Measurements from ENCODE around the gene UBN1. TPM values are rescaled to one million over a fixed set of nuclear protein-coding genes. Genes with fewer than 3 reads are reported as not detected.
A peak's percentile ranks its signal among the peaks of the same experiment; 100 is the strongest.

UBN1 gene
- total RNA-seq, 1 donor from 2014 or later, result 36.6 TPM

- H3K4me1 ChIP-seq, result peaks cover 19% of the 10 kb centered on the region
- no peak for TF ChIP-seq CTCF (IDR thresholded peaks at IDR 0.05)
- H3K36me3 ChIP-seq, result peaks cover 59% of the 10 kb centered on the region
- no peaks in the 10 kb centered on the region for H3K9me3 ChIP-seq
- DNase-seq (no peak), ATAC-seq (no peak)
- no peak overlapping the region for H3K4me3 ChIP-seq
- no peaks in the 10 kb centered on the region for H3K27me3 ChIP-seq
- H3K27ac ChIP-seq, result no peak overlapping the region
- intact Hi-C loops (cut with DNase I), result no loop called here
Measured at GRCh38 chr16:4805231-4805630, 42.0 kb upstream of the UBN1 start.

DNA sequence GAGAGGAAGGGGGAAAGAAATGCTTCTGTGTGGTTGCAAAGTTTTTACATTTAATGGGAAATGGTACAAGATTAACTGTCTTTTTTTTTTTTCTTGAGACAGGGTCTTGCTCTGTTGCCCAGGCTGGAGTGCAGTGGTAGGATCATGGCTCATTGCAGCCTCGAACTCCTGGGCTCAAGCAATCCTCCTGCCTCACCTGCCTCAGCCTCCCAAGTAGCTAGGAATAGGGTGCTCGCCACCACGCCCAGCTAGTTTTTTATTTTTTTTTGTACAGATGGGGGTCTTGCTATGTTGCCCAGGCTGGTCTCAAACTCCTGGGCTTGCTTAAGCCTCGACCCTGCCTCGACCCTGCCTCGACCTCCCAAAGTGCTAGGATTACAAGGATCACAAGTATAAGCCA, 41.0 kb upstream of the UBN1 start:
- DNase-seq (no peak), ATAC-seq (no peak)
- Histone ChIP-seq H3K4me3 (no peak overlapping the region), H3K27ac (no peak overlapping the region), H3K27me3 (no peaks in the 10 kb centered on the region), H3K9me3 (no peaks in the 10 kb centered on the region), H3K4me1 (peaks cover 10% of the 10 kb centered on the region), H3K36me3 (peaks cover 68% of the 10 kb centered on the region)
- TF ChIP-seq CTCF (IDR thresholded peaks at IDR 0.05), result no peak
- intact Hi-C loops (cut with DNase I), result no loop called here

GRCh38 chr16:4811242-4811641, 36.0 kb upstream of the UBN1 start:
- Histone ChIP-seq H3K27me3 (no peaks in the 10 kb centered on the region), H3K9me3 (no peaks in the 10 kb centered on the region), H3K4me3 (no peak overlapping the region), H3K4me1 (no peaks in the 10 kb centered on the region), H3K27ac (no peak overlapping the region), H3K36me3 (peaks cover 97% of the 10 kb centered on the region)
- intact Hi-C loops (cut with DNase I), result no loop called here
- peak; percentile 13 for ATAC-seq
- TF ChIP-seq CTCF (IDR thresholded peaks at IDR 0.05), result no peak
- DNase-seq, result no peak

- no peaks in the 10 kb centered on the region for H3K4me1 ChIP-seq
- ATAC-seq (peak; percentile 20), DNase-seq (no peak)
- no peaks in the 10 kb centered on the region for H3K27me3 ChIP-seq
- intact Hi-C loops (cut with DNase I), result no loop called here
- H3K4me3 ChIP-seq, result no peak overlapping the region
- no peaks in the 10 kb centered on the region for H3K9me3 ChIP-seq
- H3K27ac ChIP-seq, result no peak overlapping the region
- H3K36me3 ChIP-seq, result peaks cover 97% of the 10 kb centered on the region
- no peak for TF ChIP-seq CTCF (IDR thresholded peaks at IDR 0.05)
Measured at GRCh38 chr16:4811773-4812172, 35.5 kb upstream of the UBN1 start.

- intact Hi-C loops (cut with DNase I), result no loop called here
- Histone ChIP-seq H3K27me3 (no peaks in the 10 kb centered on the region), H3K36me3 (peaks cover 93% of the 10 kb centered on the region), H3K4me1 (no peaks in the 10 kb centered on the region), H3K4me3 (no peak overlapping the region), H3K9me3 (no peaks in the 10 kb centered on the region), H3K27ac (no peak overlapping the region)
- ATAC-seq (no peak), DNase-seq (no peak)
- no peak for TF ChIP-seq CTCF (IDR thresholded peaks at IDR 0.05)
Measured at GRCh38 chr16:4813251-4814003, 33.9 kb upstream of the UBN1 start.

GRCh38 chr16:4814046-4814445, 33.2 kb upstream of the UBN1 start:
- Histone ChIP-seq H3K27me3 (no peaks in the 10 kb centered on the region), H3K9me3 (no peaks in the 10 kb centered on the region), H3K4me3 (no peak overlapping the region), H3K36me3 (peaks cover 87% of the 10 kb centered on the region), H3K4me1 (no peaks in the 10 kb centered on the region), H3K27ac (no peak overlapping the region)
- ATAC-seq (no peak), DNase-seq (no peak)
- no peak for TF ChIP-seq CTCF (IDR thresholded peaks at IDR 0.05)
- intact Hi-C loops (cut with DNase I), result no loop called here
